Ascending aorta (tissue), 2 donors: ENCODE measurements around the gene ITGAD. TPM values are rescaled to one million over a fixed set of nuclear protein-coding genes. Genes with fewer than 3 reads are reported as not detected.

Experiments
- DNase-seq, 2 donors: peaks; one replicate each; pipeline ENCODE4 v3.0.0-alpha.2; 2019; ENCODE audit warnings: low spot score in 2 of 2
- H3K27ac ChIP-seq, 2 donors: fragments of 200-600 bp; sonication (generic); one replicate each; pipeline ENCODE4 v1.5.1; 2016 to 2017; ENCODE audit warnings: mild to moderate bottlenecking in 1 of 2
- H3K27me3 ChIP-seq: fragments of 200-600 bp; sonication (generic); one replicate; pipeline ENCODE4 v1.5.1; 2017
- H3K36me3 ChIP-seq, 2 donors: fragments of 200-600 bp; sonication (generic); one replicate each; pipeline ENCODE4 v1.5.1; 2016
- H3K4me1 ChIP-seq, 2 donors: fragments of 200-600 bp; sonication (generic); one replicate each; pipeline ENCODE4 v1.5.1; 2016 to 2017; ENCODE audit warnings: mild to moderate bottlenecking in 1 of 2
- H3K4me3 ChIP-seq, 2 donors: fragments of 200-600 bp; sonication (generic); one replicate each; pipeline ENCODE4 v1.5.1; 2016 to 2017; ENCODE audit warnings: mild to moderate bottlenecking in 1 of 2
- H3K9me3 ChIP-seq, 2 donors: fragments of 200-600 bp; sonication (generic); one replicate each; pipeline ENCODE4 v1.5.1; 2016
- intact Hi-C: fragments of 100-400 bp; cut with DNase I; formaldehyde crosslinking; loops from one replicate; pipeline ENCODE4 v1.15.1; 2023
- total RNA-seq: library from RNA; depleted of rRNA; stranded (reverse); fragments of >200 nt; gene quantifications from one replicate; pipeline ENCODE4 v1.1.0, GENCODE V29; 2016
- TF ChIP-seq, protein P1 (sequence below), 3 experiments: fragments of 200-600 bp in 2 of 3; fragments of 450-650 bp in 1 of 3; sonication (generic) in 2 of 3; IDR thresholded peaks; one replicate each; pipeline ENCODE4 v1.5.1; 2016 to 2019; ENCODE audit warnings: antibody characterized with exemption in 3 of 3, mild to moderate bottlenecking in 1 of 3, moderate library complexity in 1 of 3

The ITGAD gene
- total RNA-seq, 1 donor from 2014 or later, result not detected

DNA sequence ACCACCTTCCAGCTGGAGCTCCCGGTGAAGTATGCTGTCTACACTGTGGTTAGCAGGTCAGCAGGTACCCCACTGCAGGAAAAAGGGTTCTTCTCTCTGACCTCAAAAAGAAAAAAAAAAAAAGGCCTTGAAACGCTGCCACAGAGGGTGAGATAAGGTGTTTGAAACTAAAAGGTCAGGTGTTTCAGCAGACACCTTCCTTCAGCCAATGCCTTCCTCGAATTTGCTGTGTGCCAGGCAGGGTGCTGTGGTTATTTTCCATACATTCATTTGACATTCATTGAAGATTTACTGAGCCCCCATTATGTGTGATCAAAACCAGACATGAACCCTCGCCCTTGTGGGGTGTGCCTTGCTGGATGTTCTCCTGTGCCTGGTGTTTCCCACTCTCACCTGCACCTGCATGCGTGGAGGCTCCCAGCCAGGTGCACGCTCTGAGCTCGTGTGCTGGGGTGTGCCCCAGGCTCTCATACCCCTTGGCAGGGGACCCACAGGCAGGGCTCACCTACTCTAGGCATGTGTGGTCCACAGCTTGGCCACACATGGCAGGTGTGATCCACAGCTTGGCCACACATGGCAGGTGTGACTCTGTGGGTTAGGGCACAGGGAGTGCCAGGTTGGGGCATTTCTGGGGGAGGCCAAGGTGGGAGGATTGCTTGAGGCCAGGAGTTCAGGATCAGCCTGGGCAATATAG is 15.8 kb upstream of the ITGAD start:
- Histone ChIP-seq H3K9me3 (no peaks in the 10 kb centered on the region), H3K36me3 (no peaks in the 10 kb centered on the region), H3K4me3 (no peak overlapping the region), H3K27me3 (no peaks in the 10 kb centered on the region), H3K4me1 (no peaks in the 10 kb centered on the region), H3K27ac (no peak overlapping the region)
- DNase-seq, result no peak
- intact Hi-C loops, result no loop called here
- TF ChIP-seq, protein P1, sequence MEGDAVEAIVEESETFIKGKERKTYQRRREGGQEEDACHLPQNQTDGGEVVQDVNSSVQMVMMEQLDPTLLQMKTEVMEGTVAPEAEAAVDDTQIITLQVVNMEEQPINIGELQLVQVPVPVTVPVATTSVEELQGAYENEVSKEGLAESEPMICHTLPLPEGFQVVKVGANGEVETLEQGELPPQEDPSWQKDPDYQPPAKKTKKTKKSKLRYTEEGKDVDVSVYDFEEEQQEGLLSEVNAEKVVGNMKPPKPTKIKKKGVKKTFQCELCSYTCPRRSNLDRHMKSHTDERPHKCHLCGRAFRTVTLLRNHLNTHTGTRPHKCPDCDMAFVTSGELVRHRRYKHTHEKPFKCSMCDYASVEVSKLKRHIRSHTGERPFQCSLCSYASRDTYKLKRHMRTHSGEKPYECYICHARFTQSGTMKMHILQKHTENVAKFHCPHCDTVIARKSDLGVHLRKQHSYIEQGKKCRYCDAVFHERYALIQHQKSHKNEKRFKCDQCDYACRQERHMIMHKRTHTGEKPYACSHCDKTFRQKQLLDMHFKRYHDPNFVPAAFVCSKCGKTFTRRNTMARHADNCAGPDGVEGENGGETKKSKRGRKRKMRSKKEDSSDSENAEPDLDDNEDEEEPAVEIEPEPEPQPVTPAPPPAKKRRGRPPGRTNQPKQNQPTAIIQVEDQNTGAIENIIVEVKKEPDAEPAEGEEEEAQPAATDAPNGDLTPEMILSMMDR (IDR thresholded peaks at IDR 0.05), result no peak

GRCh38 chr16:31380201-31380600 is 12.9 kb upstream of the ITGAD start:
- Histone ChIP-seq H3K4me3 (no peak overlapping the region), H3K36me3 (no peaks in the 10 kb centered on the region), H3K4me1 (no peaks in the 10 kb centered on the region), H3K27ac (no peak overlapping the region), H3K9me3 (no peaks in the 10 kb centered on the region), H3K27me3 (no peaks in the 10 kb centered on the region)
- intact Hi-C loops, result no loop called here
- no peak for DNase-seq
- TF ChIP-seq, protein P1 (IDR thresholded peaks at IDR 0.05), result no peak

DNA sequence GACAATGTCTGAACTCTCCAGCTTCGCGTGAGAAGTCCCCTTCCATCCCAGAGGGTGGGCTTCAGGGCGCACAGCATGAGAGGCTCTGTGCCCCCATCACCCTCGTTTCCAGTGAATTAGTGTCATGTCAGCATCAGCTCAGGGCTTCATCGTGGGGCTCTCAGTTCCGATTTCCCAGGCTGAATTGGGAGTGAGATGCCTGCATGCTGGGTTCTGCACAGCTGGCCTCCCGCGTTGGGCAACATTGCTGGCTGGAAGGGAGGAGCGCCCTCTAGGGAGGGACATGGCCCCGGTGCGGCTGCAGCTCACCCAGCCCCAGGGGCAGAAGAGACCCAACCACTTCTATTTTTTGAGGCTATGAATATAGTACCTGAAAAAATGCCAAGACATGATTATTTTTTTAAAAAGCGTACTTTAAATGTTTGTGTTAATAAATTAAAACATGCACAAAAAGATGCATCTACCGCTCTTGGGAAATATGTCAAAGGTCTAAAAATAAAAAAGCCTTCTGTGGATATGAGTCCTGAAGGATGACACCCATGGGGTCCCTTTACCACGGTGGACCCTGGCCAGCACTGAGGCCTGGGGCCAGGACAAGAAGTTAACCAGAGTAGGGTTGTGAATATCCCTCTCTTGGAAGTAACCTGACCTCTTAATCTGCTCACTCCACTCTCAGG is 10.5 kb upstream of the ITGAD start:
- TF ChIP-seq, protein P1 (IDR thresholded peaks at IDR 0.05), result peak in 2 of 3 experiments; percentile 5 to 30
- H3K36me3 ChIP-seq, result no peaks in the 10 kb centered on the region
- no peak overlapping the region for H3K4me3 ChIP-seq
- DNase-seq, result peak in 1 of 2 donors; percentile 79
- no peaks in the 10 kb centered on the region for H3K4me1 ChIP-seq
- intact Hi-C loops, result no loop called here
- no peaks in the 10 kb centered on the region for H3K9me3 ChIP-seq
- no peak overlapping the region for H3K27ac ChIP-seq
- H3K27me3 ChIP-seq, result no peaks in the 10 kb centered on the region

GRCh38 chr16:31385680-31386079 is 7.5 kb upstream of the ITGAD start:
- Histone ChIP-seq H3K4me1 (no peaks in the 10 kb centered on the region), H3K4me3 (no peak overlapping the region), H3K36me3 (no peaks in the 10 kb centered on the region), H3K27ac (no peak overlapping the region), H3K27me3 (no peaks in the 10 kb centered on the region), H3K9me3 (no peaks in the 10 kb centered on the region)
- no peak for DNase-seq
- TF ChIP-seq, protein P1 (IDR thresholded peaks at IDR 0.05), result no peak
- intact Hi-C loops, result no loop called here

DNA sequence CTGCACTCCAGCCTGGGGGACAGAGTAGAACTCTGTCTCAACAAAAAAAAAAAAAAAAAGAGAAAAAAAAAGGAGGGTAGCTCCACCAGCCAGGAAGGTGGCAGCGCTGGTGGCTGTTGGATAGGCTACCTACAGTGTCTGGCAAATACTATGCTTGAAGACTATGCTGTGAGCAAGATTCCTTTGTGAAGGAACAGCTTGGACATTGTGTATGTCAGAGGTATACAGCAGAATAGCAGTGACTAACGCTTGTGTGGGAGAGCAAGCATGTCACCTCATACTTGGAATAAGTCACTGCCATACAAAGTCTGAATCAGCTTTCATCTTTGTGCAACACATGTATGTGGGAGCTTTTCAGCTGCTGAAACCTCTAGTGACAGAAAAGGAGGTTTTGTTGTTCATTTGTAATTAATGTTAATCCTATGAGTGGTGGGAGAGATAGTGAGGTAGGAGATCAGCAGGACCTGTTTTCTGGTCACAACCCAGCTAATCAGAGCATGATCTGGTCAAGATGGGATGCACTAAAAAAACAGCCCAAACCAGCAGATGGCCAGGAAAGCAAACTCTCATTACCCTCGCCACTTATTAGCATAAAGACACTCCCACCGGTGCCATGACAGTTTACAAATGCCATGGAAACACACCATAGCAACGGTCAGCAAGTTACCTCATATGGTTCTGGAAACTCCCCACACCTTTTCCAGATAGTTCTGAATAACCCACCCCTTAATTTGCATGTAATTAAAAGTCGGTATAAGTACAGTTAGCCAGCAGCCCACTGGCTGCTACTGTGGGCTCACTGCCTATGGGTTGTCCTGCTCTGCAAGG is 6.8 kb upstream of the ITGAD start:
- TF ChIP-seq, protein P1 (IDR thresholded peaks at IDR 0.05), result no peak
- Histone ChIP-seq H3K36me3 (no peaks in the 10 kb centered on the region), H3K4me3 (no peak overlapping the region), H3K4me1 (no peaks in the 10 kb centered on the region), H3K9me3 (no peaks in the 10 kb centered on the region), H3K27ac (no peak overlapping the region), H3K27me3 (no peaks in the 10 kb centered on the region)
- no peak for DNase-seq
- intact Hi-C loops, result no loop called here
